ENCODE measurements around the gene RAPGEF2.

RAPGEF2 gene

DNA sequence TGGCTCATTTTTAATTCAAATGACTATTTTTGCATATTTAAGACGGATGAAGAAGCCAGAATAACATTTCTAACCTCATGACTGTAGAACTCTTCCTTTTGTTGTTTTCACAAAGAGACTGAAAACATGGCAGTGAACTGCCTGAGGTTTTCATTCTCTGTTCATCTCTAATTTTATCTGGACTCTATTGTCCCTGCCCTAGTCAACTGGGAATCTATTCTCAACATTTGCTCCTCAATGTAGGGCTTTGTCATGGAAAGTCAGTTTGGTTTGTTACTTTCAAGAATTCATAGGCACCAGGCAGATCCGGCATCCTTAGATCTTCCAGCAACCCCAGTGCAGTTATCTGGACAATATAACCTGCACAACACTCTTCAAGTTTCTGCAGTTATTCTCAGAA, 277.0 kb downstream of the RAPGEF2 start:
- DNase-seq, result no peak

GRCh38 chr4:159382856-159383561, 280.1 kb downstream of the RAPGEF2 start:
- DNase-seq, result no peak

- DNase-seq, result no peak
These were observed 280.7 kb downstream of the RAPGEF2 start for GRCh38 chr4:159383562-159383931.

GRCh38 chr4:159384017-159384416, 281.1 kb downstream of the RAPGEF2 start:
- no peak for DNase-seq

- no peak for DNase-seq
These were observed 281.8 kb downstream of the RAPGEF2 start for GRCh38 chr4:159384632-159385031.

- DNase-seq, result no peak
These were observed 283.7 kb downstream of the RAPGEF2 start for GRCh38 chr4:159386620-159387019.

DNA sequence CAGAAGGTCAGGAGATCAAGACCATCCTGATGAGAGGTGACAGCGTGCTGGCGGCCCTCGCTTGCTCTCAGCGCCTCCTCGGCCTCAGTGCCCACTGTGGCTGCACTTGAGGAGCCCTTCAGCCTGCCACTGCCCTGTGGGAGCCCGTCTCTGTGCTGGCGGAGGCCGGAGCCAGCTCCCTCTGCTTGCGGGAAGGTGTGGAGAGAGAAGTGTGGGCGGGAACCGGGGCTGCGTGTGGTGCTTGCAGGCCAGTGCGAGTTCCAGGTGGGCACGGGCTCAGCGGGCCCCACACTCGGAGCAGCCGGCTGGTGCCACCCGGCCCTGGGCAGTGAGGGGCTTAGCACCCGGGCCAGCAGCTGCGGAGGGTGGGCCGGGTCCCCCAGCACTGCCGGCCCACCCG, 286.9 kb downstream of the RAPGEF2 start:
- DNase-seq, result no peak

DNA sequence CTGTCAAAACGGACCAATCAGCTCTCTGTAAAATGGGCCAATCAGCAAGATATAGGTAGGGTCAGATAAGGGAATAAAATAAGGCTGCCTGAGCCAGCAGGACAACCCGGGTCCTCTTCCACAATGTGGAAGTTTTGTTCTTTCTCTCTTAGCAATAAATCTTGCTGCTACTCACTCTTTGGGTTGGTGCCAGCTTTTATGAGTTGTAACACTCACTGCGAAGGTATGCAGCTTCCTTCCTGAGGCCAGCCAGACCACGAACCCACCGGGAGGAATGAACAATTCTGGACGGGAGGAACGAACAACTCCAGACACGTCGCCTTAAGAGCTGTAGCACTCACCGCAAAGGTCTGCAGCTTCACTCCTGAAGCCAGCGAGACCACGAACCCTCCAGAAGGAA, 287.8 kb downstream of the RAPGEF2 start:
- no peak for DNase-seq

DNA sequence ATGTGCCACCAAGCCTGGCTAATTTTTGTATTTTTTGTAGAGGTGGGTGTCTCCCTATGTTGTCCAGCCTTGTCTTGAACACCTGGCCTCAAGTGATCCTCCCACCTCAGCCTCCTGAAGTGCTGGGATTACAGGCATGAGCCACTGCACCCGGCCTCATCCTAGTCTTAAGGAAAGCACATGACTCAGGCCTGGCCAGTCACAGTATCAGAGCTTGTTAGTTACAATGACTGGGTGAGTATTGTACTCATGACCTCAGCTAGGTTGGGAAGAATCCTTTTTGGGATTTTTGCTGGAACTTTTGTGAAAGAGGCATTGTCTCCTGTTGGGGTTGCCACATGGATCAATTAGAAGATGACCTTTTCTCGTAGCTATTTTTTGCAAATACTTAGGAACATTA, 292.8 kb downstream of the RAPGEF2 start:
- no peak for DNase-seq

GRCh38 chr4:159396151-159396550, 293.3 kb downstream of the RAPGEF2 start:
- DNase-seq, result no peak

GRCh38 chr4:159398236-159398638, 295.4 kb downstream of the RAPGEF2 start:
- no peak for DNase-seq

DNA sequence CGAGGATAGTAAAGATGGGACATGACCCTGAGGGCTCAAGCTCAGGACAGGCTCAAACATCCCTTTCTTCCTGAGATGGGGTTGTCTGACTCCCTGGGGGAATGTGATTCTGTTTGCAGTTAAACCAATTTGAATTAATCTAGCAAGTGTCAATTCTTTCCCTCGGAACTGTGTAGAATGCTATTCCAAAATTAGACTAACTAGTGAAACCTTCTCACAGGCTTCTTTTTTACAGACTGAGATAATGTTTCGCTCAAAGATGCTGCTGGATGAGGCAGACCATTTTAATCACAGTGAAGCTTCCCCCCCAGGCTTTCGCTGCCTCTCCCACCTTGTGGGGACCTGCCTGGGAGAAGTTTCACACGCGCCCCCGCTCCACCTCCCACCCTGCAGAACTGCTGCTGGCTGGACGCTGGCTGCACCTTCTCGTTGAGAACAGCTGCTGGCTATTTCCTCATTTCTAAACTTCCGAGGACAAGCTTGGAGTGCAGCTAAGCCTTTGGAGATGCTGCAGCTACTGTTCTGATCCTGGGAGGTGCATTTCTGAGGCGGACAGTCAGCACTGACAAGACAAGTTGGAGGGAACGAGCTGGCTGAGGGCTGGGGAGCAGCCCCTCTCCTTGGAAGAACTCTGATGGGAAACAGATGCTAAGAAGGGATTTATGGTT, 297.8 kb downstream of the RAPGEF2 start:
- DNase-seq, result no peak

DNA sequence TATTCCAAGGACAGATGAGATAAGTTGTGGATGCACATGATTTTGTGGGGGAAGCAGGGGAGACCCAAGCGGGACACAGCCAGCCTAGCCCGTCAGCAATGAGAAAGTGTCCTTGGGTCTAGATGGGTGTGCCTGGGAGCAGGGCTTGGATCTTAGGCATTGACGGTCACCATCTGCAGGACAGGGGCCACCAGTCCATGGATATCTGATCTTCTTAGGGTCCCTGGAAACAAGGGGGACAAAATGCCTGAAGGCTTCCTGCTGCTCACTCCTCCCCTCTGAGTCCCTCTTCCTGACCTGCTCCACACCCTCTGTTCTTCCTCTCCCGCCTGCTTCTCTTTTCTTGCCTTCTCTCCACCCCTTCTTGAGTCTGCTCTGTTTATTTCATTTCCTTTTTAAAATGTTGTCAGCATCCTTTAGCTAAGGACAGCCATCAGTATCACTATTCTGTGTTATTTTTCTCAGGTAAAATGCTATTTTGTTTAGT, 298.4 kb downstream of the RAPGEF2 start:
- DNase-seq, result no peak

DNA sequence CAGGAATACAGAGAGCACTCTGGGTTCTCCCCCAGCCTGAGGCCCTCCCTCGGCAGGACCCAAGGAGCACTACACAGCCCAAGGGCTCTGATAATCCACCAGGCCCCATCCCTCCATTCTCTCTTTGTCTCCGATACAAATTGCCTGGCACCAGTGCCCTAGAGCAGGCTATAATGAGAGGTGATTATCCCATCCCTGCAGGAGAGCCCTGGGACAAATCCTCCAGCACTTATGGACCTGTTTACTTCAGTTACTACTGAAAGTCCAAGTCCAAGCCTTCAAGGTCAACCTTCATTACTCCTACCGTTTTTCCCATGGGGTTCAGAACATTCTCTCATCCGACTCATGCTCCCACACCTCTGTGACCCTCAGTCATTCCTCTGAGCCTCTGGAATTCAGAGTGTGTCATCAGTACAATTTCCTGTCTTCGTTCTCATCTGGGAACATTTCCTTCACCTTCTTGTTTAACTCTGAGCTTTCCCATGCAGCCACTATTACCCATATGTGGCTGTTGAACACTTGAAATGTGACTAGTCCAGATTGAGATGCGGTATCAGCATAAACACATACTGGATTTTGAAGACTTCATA, 299.0 kb downstream of the RAPGEF2 start:
- no peak for DNase-seq

Measured in NCI-H2081 treated with DMSO at 0.1 percent for 48 hours (cell line).